GM19099 (cell line): Measurements from ENCODE around the gene GNB3.

ENCODE experiments used
- POLR2A ChIP-seq: IDR thresholded peaks from 3 replicates; pipeline ENCODE4 v1.6.1; 2011; ENCODE audit warnings: low read depth; ENCODE audit not compliant: insufficient read length; ENCODE audit errors: extremely low read depth

The GNB3 gene

GRCh38 chr12:6819106-6820030 is 21.4 kb upstream of the GNB3 start:
- TF ChIP-seq POLR2A = no peak

GRCh38 chr12:6820166-6820565 is 20.6 kb upstream of the GNB3 start:
- no peak for TF ChIP-seq POLR2A

GRCh38 chr12:6821591-6822425 is 18.9 kb upstream of the GNB3 start, which contains the start of gene GPR162:
Gene GPR162 (plus strand): TSS chr12:6821821. CDS start chr12:6823899, 2,078 bp downstream.
- no peak for TF ChIP-seq POLR2A

GRCh38 chr12:6822426-6823135 is 18.1 kb upstream of the GNB3 start:
- no peak for TF ChIP-seq POLR2A

GRCh38 chr12:6823182-6824084 is 17.3 kb upstream of the GNB3 start:
- no peak for TF ChIP-seq POLR2A

GRCh38 chr12:6824085-6824775 is 16.5 kb upstream of the GNB3 start:
- TF ChIP-seq POLR2A = no peak

GRCh38 chr12:6824901-6825381 is 15.8 kb upstream of the GNB3 start:
- no peak for TF ChIP-seq POLR2A

GRCh38 chr12:6825398-6826124 is 15.2 kb upstream of the GNB3 start:
- no peak for TF ChIP-seq POLR2A

GRCh38 chr12:6826125-6826733 is 14.5 kb upstream of the GNB3 start:
- no peak for TF ChIP-seq POLR2A

- TF ChIP-seq POLR2A = no peak
These were observed 13.8 kb upstream of the GNB3 start for GRCh38 chr12:6826734-6827436.

GRCh38 chr12:6827437-6827911 is 13.3 kb upstream of the GNB3 start:
- TF ChIP-seq POLR2A = no peak
